Stimulated activated CD8-positive, alpha-beta memory T cell treated with anti-CD3 and anti-CD28 coated beads, Interleukin-12 subunit alpha, Interleukin-12 subunit beta, amount 100 ng/mL, for 1 hour (primary cell): ENCODE results near the gene MAN2A1.
A peak's percentile ranks its signal among the peaks of the same experiment; 100 is the strongest.

Experiments used
- DNase-seq: peaks from one replicate; pipeline ENCODE4 v3.0.0-alpha.2; 2020; ENCODE audit warnings: low read depth

MAN2A1 gene

DNA sequence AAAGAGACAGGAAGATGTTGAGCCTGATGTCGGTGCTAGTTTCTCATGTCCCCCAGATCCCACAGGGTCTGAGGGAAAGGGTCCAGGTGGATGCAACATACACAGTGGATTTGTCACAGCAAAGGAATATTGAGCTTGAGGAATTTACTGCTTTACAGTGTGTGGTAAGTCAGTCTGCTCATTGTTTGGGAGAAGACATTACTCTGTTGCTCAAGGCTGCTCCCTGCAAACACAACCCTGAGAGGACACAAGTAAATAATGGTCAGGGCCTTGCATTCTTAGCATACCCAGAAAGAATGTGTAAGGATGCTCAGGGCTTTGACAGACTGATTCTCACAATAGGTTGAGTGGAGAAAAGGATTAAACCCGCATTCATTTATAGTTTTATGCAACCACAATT lies 7.3 kb upstream of the MAN2A1 start:
- DNase-seq = no peak

DNA sequence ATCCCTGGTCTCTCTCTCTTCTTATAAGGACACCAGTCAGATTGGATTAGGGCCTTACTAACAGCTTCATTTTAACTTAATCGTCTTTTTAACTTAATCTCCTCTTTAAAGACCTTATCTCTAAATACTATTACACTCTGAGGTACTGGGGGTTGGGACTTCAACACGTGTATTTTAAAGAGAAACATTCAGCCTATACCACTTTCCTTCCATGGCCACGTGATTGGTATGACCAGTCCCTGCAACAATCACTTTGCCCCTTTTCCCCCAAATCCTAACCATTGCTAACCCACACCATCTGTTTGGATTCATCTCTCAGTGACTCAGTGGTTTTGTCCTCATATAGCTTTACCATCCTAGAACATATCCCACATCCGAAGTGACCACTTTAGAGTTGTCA lies 3.8 kb upstream of the MAN2A1 start:
- no peak for DNase-seq

DNA sequence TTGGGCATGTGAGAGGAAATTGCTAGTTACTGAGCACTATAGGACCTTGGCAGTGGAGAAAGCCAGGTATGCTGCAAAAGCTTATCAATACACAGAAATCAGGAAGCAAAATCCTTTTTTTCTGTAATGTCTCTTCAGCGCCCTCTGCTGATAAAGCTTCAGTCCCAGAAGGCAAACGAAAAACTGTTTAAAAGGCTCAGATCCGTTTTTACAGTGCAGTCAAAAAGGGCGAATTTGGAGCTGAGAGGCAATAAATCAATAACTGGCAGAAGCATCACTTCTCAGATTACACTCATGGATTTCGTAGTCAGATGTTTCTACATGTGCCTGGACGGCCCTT lies 1.1 kb upstream of the MAN2A1 start:
- DNase-seq = peak; percentile 4

DNA sequence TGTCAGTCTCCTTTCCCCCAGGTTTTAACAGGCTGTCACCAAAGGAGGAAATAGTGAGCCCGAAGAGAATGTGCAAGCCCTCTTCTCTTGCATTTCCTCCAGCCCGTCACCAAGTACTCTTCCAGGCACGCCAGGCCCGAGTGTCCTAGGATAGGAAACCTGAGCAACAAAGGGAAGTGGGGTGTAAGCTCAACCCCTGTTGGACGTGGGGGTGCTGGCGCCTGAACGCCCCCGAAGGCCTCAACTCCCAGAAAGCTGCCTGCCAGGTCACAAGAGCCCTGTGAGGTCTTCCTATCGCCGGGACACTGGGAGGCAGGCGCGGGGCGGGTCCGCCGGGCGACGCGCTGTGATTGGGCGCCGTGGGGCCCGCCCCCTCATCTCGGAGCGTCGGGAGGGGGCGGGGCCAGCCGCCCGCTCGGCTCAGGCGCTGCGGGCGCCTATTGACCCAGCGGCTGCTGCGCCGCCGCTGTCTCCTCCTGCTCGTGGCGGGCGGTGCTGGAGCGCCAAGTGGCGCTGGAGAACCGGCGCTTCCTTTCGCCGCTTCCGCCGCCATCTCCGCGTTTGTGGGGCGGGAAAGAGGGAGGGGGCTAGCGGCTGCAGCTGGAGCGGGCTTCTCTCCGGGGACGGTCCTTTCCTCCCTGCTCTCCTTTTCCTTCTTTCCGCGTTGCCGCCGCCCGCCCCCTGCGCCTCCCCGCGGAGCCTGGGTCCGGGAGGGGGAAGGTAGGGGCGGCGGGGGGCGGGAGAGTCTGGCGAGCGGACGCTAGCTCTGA lies 572 bp upstream of the MAN2A1 start:
- DNase-seq = peak; percentile 58

DNA sequence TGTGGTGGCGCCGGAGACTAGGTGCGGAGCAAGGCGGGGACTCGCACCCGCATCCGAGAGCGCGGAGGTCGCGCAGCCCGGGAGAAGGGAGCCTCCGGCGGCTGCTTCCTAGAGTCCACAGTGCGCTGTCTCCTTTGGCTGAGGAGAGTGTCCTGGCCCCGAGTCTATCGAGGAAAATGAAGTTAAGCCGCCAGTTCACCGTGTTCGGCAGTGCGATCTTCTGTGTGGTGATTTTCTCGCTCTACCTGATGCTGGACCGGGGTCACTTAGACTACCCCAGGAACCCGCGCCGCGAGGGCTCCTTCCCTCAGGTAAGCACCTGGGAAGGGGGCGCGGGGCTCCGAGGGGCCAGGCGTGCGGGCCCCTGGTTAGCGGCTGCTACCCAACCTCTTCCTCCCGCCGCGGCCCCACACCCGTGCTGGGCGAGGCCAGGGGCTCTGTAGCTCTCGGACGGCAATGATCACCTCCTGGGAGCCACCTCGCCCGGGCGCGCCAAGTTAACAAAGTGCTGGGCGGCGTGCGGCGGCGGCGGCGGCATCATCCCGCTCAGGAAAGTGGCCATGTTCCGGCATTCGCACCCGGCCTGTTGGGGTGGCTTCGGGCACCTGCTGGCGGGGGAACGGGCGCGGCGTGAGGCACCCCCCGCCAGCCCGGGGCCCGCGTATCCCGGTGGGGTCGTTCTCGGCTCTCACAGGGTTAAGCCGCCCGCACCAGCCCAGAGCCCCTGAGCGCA lies 681 bp downstream of the MAN2A1 start:
- peak; percentile 6 for DNase-seq

DNA sequence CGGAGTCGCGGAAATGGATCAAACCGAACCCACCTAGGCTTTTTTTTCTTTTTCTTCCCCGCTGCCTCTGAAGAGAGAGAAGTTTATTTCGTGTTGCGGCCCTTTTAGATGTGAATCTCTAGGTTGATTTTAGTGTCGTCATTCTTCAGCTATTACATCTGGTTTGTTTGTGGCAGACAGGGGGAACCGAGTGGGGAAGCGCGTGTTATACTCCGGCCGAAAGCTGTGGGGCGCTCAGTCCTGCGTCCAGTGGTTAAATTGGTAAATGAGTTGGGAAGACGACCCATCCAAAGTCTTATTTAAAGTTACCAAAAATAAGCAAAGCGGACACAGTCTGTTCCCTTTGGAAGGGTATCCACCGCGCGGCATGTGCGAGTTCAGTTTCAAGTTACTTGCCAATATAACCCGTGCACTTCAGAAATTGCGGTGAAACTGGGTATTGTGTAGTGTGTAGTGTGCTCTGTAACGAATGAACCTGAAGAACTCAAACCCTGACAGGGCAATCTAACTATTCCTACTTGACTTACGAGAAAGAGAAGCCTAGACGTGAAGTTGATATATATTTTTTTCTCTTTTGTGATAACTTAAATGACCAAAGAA lies 1.3 kb downstream of the MAN2A1 start:
- peak; percentile 22 for DNase-seq

DNA sequence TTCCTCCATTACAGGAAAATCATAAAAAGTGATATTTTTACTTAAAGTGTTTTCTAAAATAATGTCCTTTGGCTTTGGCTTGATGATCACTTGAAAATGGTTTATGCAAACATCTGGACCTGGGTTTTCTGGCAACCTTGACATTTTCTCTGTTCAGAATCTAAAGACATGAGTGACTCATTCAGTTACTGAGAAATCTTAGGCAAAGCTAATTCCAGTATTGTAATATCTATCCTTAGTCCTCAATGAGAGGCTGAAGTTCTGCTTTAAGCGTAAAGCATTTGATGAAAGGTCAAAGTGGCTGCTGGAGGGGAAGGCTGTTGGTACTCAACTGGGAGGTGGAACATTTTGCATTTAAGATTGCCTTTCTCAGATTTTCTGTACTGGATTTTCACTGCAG lies 2.3 kb downstream of the MAN2A1 start:
- DNase-seq = no peak

DNA sequence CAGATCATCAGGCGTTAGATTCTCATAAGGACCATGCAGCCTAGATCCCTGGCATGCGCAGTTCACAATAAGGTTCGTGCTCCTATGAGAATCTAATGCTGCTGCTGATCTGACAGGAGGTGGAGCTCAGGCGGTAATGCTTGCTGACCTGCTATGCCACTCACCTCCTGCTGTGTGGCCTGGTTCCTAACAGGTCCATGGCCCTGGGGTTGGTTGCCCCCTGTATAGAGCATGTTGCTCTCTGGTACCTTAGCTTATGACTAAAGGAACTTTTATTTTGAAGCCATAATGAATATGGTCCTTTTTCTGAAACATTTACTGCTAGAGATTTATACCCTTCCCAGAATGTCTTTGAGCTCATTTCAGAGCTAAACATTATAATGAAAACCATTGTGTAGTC lies 3.1 kb downstream of the MAN2A1 start:
- no peak for DNase-seq

DNA sequence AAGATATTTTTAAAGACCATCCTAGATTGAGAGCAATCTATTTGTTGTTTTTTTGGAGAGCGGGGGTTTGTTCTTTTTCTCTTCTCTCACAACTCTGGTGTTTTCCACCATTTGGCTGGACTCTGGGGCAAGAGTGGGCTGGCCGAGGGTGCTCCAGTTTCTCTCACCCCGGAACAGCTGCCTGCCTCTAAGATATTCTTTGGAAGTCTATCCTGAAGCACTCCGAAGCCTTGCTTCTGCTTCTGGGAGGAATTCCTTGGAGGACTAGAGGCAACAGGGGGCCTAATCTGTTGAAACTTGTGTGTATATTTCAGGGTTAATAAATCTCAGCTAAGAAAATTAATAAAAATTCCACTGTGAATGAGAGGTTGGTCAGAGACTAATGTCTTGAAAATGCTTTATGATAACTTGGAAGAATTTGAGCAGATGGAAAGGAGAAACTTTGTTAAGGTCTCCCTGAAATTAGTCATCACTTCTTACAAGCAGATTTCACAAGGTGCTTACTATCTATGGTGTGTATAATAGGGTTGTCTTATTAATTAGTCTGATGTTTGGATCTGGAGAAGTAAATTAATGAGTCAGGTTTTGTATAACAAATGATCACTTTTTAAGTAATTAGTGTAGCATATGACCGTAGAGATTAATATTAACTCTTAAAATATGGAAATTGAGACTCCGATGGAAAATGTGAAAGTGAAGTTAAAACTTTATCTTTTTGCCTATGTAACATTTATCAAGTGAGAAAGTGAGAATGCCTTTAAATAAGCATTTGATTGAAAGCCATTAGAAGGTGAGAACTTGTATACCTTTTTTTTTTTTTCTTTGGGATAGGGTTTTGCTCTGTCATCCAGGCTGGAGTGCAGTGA lies 4.0 kb downstream of the MAN2A1 start:
- no peak for DNase-seq

DNA sequence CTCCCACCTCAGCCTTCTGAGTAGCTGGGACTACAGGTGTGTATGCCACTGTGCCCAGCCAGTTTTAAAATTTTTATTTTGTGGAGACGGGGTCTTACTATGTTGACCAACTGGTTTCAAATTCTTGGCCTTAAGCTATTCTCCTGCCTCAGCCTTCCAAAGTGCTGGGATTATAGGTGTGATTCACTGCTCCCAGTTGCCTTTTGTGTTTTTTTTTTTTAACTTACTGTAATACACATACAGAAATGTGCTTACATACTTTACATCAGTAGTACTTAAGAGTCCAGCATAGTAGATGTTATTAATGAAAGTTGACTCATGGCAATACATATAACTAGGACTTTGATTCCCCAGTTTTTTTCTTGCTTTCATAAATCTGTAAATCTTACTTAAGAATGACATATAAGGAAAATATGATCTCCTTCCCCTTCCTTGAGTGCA lies 4.7 kb downstream of the MAN2A1 start:
- no peak for DNase-seq

DNA sequence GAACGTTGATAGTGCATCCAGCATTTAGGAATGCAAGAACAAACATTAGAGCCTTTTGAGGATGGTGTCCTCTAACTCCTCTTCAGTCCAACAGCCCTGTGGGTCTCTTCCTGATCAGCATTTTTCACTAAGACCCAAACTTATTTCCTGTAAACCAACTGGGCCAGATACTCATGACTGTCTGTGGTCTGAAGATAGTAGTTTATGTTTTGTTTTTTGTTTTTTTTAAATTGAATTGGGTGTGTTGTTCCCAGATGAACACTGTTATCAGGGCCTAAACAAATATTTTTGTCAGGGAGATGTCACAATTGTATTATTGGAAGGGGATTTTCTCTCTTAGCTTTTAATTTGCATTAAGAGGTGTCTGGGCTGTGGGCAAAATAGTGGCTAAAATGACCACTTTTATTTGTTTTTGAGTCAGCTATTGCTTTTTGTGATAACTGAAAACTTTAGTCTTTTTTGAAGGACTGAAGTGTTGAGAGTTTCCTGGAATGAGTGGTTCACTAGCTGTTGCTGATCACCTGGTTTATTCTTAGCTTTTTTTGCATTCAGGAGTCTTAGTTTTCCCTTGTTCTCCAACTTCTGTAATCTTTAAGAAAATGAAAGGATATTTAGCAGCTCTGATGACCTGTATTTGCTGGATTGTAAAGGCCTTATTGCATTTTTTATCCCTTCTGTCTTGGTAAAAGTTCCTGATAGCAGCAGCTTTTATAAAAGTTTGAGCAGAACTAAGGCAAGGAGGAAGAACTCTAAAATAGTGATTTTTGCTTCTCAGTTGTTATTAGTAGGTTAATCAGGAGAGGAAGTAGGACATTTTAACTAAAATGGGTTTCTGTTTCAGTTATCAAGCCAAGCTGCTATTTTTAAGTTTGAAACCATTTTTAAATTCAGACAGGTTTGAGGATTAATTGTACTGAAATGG lies 5.5 kb downstream of the MAN2A1 start:
- DNase-seq = no peak

DNA sequence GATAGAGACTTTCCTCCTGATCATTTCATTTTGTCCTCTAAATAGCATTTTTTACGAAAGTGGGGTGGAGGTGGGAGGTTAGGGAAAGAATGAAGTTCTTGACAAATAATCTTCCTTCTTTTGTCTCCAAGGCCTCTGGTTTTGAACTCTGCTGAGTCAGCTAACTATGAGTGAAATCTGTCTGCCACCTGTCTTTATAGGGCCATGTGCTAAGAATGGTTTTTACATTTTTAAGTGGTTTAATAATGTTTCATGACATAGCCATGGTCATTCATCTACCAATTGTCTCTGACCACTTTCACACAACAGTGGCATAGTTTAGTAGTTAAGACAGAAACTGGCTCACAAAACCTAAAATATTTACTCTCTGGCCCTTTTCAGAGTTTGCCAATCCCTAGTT lies 7.6 kb downstream of the MAN2A1 start:
- no peak for DNase-seq

DNA sequence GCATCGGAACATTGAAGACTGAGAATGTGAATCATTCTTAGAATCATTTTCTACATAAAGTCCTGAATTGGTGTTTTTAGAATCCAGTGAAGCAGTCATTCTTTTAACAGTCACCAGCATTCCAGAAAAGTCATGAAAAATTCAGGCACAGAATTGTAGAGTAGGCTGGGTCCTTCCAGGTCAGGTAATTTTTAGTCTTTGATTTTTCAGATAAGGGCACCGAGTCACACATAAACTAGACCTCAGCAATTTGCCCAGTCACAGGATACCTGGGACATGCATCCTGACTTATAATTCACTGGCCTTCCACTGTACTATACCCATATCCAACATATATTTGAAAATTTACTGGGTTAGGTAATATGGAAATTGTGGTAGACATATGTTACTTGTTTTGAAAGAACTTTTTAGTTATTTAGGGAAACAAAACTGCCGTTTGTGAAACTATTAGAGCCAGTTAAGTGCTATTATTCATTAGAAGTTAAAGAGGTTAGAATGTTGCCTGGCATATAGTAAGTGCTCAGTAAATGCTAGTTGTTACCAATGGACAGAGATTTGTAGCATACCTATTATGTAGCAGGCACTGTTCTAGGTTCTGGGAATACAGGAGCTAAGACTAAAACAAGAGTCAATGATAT lies 10.9 kb downstream of the MAN2A1 start:
- no peak for DNase-seq

DNA sequence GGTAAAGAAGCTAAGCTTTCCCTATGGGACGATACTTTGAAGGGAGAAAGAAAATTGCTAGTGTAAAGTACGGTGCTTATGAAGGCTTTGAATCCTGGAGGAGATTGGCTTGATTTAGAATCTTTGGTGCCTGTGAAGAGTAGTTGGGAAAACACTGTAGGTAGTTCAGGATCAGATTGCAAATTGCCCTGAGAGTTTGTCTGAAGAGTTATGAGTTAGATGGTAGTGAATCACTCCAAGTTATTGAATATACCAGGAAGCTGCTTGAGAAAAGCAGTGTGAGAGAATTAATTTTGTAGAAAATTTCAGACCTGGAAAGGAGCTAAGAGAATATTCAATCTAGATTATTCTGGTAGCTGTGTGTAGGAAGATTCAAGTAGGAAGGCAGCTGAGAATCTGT lies 11.5 kb downstream of the MAN2A1 start:
- no peak for DNase-seq

DNA sequence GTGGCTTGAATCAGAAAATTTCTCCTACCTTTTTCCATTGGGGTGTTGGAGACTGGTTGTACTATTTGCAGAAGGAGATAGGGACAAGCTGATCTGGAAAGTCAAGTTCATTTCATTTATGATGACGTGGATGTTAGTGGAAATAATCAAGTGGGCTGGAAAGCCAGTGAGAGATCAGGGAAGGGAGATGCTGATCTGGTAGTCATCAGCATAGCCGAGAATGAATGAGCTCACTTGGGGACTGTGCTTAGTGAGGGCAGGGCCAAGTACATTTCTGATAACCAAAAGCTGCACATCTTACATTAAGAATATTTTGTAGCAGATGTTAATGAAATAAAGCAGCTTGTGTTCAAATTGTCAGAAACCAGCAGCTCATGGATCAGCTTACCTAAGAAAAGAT lies 12.1 kb downstream of the MAN2A1 start:
- DNase-seq = no peak

DNA sequence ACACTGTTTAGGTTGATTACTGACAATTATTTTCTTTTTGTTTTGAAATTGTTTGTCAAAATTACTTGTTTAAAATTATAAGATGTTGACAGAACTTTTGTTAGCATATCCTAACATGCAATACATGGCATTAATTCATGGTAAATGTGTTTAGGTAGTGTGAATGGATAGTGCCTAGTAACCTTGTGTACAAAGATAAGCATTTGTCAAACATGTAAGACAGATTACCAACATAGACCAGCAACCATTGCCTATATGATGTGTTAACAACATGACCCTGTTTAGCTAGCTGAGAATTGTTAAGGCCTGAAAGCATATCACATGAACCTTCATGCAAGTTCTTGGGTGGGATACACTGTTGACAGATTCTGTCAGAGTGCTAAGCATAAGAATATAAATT lies 13.4 kb downstream of the MAN2A1 start:
- DNase-seq = no peak

DNA sequence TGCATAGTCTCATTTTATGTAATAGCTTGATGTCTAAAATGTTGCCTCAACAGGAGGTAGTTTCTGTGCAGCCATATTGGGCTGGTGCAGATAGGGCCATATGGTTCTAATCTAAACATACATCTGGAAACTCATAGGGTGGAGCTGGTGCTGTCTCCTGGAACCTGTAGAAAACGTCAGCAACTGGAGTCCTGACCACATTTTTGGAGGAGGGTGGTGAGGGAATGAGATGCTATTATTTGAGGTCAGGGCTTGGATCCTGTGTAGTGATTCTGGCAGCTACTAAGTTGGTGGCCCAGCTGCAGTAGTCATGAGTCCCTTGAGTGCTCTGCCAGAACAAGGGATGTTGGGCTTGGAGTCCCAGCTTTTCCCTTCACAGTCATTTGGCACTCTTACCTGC lies 14.1 kb downstream of the MAN2A1 start:
- no peak for DNase-seq

DNA sequence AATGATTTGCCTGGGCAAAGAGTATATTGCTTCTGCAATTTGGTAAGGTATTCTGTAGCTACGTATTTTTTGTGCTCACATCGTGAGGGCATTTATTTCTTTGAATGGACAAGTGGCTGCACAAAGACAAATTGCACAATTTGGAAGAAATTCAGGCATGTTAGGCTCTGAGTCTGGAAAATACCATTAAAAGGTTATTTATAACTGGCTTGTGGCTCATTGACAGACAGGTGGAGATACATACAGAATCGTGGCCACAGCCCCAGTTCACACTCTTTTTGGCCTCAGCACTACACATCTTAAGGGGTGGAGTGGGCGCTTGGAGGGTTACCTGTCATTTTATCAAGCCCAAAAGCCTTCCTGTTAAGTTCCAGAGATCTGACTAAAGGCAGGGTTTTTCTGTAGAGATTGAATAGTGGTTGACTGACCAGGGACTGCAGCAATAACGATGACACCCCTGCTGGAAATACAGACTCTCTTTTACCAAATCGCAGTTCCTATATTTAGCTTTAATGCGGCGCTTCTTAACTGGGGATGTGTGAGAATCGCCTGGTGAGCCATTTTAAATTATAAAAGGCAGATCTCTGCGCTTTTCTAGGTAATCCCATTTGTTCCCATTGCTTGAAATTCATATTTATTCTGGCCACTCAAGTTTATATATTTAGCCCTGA lies 14.7 kb downstream of the MAN2A1 start:
- DNase-seq = no peak

DNA sequence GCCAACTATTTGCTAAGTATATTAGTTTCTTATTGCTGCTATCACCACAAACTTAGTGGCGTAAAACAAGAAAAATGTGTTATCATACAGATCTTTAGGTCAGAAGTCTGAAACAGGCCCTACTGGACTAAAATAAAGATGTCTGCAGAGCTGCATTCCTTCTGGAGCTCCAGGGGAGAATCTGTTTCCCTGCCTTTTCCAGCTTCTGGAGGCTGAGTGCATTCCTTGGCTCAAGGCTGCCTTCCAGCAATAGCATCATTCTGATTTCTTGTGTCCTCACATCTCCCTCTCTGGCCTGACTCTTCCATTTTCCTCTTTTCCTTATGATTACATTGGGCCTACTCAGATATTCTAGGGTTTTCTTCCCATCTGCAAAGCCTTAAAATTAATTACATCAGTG lies 15.9 kb downstream of the MAN2A1 start:
- no peak for DNase-seq

DNA sequence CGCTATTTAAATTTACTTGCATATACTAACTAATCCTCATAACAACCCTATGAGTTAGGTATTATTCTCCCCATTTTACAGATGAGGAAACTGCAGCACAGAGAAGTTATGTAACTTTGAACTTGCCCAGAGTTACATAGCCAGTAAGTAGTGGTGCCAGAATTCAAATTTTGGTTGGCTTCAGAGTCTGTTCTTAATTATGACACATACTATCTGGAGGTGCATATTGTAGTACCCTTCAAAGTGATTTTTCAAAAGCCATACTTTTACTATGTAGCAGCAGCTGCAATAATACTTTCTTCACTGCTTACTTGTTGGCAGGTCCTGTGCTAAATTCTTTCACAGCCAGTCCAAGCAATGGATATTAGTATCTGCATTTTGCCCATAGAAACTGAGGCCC lies 16.4 kb downstream of the MAN2A1 start:
- DNase-seq = no peak
